Activated effector memory CD4-positive, alpha-beta T cell treated with anti-CD3 and anti-CD28 coated beads, Interleukin-2, amount 50 U/mL, for 16 hours (primary cell): ENCODE data around the gene PPP2R5A.
"Not testable (repeated sequence)": the region's sequence is repeated elsewhere in the genome, so short reads cannot be mapped to it uniquely, and the experiment has no call there.

Experiments used
- DNase-seq: peaks from one replicate; pipeline ENCODE4 v3.0.0-alpha.2; 2020

The PPP2R5A gene

DNA sequence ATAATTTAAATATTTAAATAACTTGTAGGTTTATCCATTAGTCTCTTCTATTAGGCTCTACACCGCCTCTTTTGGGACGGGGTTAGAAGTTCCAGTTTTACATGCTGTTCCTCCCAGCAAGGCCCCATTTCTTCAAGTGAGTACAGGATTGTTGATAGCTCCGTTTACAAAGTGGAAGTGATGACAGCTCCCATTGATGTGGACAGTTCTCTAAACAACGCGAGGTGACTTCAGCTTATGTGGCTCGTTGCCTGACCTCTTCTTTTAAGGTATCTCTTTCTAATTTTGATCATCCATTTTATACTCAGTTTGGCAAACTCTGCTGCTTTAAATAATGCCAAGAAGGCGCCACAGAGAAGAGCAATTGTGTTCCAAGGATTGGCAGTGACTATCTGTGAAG is 79.8 kb downstream of the PPP2R5A start:
- DNase-seq: no peak

DNA sequence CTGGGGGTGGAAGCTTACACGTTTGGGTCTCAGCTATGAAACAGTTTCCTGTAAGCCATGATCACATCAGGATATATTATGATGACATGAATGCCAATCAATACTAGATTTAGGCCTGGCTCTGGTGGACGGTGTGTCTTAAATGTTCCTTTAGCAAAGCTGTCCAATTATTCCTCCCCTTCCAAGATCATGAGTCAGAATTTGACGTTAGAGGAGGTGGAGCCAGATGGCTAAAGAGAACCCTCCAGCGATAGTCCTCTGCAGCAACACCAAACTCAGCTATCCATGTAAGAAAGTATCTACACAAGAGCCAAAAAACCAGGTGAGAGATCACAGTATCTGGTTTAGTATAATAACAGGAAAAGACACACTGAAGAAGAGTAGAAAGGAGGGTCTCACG is 81.7 kb downstream of the PPP2R5A start:
- no peak for DNase-seq

DNA sequence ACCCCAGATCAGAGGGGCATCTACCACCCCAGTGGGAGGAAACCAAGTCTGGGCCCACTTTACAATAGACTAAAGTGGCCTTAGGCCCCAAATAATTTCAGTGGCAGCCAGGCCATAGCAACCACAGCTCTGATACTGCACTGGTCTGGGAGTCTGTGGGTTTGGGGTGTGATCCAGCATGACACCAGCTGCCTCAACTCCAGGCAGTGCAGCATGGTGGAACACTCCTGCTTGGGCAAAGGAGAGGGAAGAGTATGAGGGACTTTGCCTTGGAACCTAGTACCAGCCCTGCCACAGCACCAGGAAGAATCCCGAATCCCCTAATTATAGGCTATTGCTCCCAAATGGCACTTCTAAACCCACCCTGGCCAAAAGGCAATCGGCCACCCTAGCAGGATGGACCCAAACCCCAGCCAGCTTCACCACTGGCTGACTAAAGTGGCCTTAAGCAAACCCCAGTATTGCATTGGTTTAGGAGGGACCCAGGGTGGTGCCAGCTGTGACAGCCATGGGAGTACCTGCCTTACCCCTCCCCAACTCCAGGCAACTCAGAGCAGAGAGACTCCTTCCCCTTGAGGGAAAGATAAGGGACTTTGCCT is 82.4 kb downstream of the PPP2R5A start:
- DNase-seq: no peak

DNA sequence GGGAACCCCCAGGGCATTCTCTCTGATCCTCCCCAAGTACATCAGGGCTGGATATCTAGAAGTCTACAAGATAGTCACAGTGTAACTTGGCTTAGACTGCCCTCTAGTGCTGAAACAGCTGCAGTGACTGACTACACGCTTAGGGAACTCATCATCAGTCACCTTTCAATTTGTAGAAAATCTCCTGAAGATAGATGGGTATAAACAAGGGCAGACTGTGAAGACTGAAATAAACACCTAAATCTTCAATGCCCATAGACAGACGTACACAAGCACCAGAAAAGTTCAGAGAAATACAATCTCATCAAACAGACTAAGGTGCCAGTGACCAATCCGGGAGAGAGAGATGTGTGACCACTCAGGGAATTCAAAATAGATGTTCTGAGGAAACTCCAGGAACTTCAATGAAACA is 82.9 kb downstream of the PPP2R5A start:
- peak; percentile 72 for DNase-seq

DNA sequence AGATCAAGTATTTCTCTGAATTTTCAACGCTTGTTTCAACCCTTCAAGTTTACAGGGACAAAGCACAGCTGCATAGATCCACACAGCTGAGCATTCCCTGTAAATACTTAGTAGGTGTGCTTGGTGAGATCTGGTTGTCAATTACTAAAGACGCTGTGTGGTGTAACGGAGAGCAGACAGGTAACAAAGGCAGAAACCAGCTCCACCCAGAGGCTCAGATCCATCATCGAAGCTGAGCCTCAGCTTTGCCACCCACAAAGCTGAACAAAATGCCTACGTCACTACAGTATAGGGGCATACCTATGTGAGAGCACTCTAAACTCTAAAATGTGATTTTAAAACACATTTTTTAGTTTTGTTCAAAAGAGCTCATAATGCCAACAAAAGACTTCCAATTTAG is 90.8 kb downstream of the PPP2R5A start:
- DNase-seq: no peak

DNA sequence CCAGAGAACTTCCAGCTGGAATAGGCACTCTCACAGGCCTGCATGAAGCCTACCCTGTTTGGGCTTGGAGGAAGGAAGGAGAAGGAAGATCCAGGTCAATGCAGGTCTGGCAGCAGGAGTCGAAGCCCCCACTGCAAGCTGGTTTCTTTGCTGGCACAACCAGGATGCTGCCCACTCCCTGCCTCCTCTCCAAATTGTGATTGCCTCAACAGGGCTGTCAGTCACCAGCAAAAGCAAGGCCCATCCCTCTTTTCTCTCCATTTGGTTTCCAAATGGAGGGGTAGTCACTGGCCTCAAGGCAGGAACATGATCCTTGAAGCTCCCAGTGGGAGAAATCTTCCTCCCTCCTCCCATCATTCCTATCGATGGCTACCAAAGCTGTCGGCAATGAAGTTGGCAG is 92.4 kb downstream of the PPP2R5A start:
- DNase-seq: no peak

DNA sequence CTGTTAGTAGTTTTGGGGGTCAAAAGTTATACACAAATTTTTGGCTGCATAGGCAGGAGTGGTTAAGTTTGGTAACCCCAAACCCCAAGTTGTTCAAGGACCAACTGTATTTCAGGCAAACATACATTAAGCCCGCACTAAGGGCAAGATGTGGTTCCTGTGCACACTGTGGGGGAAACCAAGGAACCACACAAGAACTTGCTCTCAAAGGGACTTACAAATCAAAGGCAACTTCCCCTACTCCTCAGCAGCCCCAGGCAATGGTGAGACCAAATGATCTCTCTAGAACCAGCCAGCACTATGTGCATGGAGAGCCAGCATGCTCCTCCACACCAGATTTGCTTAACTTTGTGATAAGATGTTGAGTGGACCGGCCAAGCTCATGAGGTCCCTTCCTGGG is 94.2 kb downstream of the PPP2R5A start:
- no peak for DNase-seq

DNA sequence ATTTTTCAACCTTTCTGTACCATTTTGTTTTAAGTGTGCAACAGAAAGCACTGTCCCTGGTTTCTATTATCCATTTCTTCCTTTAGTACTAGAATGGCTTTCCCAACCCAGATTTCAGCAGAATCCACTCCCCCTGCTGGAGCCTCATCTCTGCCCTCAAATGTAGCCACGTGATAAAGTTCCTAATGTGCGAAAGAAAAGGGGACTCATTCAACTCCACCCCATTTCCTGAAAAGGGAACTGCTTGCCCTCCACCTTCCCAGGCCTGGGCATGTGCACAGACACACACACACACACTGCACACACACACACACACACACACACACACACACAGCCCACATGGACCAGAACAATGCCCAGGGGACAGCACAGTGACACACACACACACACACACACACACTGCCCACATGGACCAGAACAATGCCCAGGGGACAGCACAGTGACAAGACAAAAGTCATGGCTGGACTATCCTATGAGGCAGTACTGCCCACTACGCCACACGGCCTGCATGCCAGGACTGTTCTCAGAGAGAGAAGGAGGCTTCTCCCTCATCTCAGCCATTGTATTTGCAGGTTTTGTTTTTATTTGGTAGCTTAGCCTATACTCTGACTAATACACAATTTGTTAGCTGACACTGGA is 96.3 kb downstream of the PPP2R5A start:
- DNase-seq: no peak

DNA sequence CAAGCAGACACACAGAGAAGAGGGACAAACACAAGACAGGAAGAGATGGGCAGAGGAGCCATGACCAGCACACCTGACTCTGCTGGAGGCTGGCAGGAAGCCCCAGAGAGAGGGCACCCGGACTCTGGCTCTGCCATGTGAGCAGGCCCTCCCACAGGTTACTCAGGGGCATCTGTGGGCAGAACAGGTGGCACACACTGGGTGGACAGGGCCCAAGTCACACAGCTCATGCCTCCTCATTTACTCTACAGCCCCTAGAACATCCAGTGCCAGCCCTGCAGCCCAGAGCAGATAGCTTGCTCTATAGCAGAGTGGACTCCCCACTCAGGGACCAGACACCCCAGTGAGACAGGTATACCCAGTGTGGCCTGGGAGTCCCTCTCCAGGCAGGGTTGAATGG is 100.8 kb downstream of the PPP2R5A start:
- DNase-seq: no peak

DNA sequence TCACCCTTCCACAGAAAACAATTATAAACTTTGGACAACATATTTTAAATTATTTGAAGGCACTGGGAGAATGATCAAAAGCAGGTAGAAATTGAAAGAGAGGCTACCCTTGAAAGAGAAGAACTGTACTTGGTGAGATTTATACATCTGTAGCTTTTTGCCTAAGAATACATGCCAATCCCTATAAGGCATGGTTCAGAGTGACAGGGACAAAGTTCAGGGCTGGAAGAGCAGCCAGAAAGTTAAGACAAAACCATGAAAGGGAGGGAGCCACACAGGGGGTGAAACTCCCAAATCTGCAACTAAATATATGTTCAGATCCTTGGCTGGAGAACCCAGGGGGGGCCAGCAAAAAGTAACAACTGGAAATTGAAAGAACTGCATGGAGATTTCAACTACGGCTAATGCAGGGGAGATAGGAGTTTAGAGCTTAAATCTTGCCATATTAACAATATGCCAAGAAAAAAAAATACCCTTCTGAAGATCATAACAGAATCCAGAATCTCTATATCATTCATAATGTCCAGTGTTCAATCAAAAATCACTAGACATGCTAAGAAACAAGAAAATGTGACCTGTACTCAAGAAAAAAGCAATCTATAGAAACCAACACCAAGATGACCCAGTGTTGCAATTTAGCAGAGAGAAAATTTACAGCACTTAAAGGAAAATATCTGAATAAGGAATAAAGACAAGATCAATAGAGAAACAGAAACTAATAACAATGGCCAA is 103.9 kb downstream of the PPP2R5A start:
- DNase-seq: no peak

DNA sequence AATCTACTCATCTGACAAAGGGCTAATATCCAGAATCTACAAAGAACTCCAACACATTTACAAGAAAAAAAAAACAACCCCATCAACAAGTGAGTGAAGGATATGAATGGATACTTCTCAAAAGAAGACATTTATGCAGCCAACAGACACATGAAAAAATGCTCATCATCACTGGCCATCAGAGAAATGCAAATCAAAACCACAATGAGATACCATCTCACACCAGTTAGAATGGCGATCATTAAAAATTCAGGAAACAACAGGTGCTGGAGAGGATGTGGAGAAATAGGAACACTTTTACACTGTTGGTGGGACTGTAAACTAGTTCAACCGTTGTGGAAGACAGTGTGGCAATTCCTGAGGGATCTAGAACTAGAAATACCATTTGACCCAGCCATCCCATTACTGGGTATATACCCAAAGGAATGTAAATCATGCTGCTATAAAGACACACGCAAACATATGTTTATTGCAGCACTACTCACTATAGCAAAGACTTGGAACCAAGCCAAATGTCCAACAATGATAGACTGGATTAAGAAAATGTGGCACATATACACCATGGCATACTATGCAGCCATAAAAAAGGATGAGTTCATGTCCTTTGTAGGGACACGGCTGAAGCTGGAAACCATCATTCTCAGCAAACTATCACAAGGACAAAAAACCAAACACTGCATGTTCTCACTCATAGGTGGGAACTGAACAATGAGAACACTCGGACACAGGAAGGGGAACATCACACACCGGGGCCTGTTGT is 110.6 kb downstream of the PPP2R5A start:
- not testable (repeated sequence) for DNase-seq

DNA sequence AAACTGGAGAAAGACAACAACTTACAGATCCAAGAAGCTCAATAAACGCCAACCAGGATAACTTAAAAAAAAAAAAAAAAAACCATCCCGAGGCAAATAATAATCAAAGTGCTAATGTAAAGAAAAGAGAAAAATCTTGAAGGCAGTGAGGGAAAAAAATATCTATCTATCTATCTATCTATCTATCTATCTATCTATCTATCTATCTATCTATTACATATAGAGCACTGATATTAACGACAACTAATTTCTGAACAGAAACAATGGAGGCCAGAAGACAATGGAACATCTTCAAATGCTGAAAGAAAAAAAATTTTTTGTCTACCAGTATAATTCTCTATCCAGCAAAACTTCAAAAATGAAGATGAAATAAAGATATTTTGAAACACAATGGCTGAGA is 111.4 kb downstream of the PPP2R5A start:
- DNase-seq: no peak

DNA sequence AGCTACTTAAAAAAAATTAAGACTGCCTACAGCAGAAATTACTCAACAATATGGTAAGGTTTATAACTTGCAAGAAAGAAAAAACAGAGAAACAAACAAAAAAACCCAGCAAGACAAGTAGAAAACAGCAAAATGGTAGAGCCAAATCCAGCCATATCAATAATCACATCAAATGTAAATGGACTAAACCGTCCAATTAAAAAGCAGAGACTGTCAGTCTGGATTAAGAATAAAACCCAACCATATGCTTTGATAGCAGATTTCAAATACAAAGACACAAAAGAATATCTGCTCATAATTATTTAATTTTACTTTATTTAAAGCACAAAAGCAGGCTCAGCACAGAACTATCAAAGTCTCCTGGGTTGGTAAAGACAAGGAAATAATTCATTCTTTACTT is 112.0 kb downstream of the PPP2R5A start:
- DNase-seq: no peak

DNA sequence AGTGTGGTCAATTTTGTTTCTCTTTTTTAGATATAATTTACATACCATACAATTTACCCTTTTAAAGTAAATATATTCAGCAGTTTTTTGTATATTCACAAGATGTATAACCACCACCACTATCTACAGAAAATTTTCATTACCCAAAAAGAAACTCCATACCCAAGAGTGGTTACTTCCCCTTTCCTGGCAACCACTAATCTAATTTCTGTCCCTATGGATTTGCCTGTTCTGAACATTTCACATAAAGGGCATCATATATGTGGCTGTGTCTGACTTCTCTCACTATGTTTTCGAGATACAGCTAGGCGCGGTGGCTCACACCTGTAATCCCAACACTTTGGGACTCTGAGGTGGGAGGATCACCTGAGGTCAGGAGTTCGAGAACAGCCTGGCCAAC is 115.8 kb downstream of the PPP2R5A start:
- no peak for DNase-seq

DNA sequence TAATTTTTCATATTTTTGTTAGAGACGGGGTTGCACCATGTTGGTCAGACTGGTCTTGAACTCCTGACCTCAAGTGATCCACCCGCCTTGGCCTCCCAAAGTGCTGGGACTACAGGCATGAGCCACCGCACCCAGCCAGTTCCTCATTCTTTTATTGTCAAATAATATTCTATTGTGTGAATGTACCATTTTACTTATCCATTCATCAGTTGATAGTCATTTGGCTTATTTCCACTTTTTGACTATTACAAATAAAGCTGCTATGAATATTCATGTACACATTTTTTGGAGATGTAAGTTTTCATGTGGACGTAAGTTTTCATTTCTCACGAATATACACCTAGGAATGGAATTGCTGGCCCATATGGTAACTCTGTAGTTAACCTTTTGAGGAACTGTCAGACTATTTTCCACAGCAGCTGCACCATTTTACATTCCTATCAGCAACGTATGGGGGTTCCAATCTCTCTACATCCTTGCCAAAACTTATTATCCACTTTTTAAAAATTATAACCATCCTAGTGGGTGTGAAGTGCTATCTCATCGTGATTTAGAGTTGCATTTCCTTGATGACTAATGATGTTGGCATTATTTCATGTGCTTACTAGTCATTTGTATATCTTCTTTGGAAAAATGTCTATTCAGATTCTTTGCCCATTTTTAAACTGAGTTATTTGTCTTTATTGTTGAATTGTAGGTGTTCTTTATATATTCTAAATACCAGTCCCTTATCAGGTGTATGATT is 116.8 kb downstream of the PPP2R5A start:
- no peak for DNase-seq

DNA sequence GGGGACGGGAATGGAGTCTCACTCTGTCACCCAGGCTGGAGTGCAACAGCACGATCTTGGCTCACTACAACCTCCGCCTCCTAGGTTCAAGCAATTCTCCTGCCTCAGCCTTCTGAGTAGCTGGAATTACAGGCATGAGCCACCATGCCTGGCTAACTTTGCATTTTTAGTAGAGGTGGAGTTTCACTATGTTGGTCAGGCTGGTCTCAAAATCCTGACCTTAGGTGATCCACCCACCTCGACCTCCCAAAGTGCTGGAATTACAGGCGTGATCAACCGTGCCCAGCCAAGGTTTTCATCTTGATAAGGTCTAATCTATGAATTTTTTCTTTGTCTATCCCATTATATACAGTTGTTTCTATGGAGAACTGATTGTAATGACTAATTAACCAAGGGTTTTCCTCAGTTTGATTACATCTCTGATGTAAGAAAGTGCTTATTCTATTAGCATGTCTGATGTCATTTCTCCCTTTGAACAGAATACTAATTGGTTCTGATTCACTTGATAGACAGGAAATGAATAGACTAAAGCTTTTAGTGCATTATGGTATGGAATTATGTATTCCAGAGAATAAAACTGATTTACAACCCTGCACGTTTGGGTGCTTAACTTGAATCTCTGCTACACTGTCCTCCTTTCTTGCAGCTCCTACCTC is 117.6 kb downstream of the PPP2R5A start:
- no peak for DNase-seq

DNA sequence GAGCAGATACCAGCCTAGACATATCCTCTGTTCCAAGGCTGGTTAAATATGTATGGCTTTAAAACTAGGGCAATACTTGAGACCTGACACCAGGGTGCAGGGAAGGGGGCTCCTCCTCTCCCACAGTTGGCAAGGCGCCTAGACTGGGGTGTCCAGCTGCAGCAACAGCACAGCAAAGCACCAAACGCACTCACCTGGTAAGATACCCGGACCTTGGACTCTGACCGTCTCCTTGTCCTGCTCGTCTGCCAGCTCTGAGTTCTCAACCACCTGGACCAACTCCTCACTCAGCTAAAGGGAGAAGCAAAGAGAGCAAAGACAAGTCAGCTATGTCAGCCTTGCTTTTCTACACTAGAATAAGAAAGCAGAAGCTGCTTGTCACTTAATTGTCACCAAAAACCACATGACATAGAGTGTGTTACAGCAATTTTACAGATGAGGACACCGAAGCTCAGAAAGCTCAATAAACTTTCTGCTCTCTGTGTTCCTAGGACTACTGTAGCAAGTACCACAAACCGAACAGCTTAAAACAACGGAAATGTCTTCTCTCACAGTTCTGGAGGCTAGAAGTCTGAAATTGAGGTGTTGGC is 125.1 kb downstream of the PPP2R5A start:
- DNase-seq: no peak
